ENCODE measurements around the gene NLRX1. TPM values are rescaled to one million over a fixed set of nuclear protein-coding genes. Genes with fewer than 3 reads are reported as not detected.
"Not testable (repeated sequence)": the region's sequence is repeated elsewhere in the genome, so short reads cannot be mapped to it uniquely, and the experiment has no call there.

NLRX1 gene
- total RNA-seq, 1 donor from 2014 or later: 8.9 TPM

DNA sequence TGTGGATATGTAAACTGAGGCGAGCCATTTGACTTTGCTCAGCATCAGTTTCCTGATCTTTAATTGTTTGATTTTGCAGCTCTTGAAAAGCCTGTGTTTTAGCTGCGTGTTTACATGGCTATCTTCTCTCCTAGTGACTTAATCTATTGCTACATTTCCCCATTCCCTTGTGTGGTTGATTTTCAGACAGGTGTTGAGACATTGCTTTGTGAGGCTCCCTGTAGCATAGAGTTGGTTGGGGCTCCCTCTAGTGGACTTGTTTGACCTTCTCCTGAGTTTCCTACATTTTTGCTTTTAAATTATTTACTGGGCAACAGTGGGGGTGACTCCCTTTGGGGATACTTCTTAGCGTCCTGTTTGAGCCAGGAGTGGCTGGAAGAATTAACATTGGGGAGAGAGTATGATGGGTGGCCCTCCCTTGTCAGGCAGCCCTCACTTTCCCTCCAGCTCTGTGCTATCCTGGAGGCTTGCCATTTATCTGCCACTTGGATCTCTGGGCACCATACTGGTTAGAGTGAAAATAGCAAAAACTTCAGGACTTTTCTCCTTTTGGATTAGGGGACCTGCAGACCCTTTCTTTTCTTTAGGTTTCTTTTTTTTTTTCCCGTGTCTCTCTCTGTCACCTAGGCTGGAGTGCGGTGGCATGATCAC lies 28.4 kb downstream of the NLRX1 start:
- no peaks in the 10 kb centered on the region for H3K36me3 Mint-ChIP-seq (ENCODE audit: unreplicated experiment)
- no peak overlapping the region for H3K27ac Mint-ChIP-seq (ENCODE audit: unreplicated experiment)
- no peaks in the 10 kb centered on the region for H3K9me3 Mint-ChIP-seq (ENCODE audit: unreplicated experiment)
- H3K27me3 Mint-ChIP-seq (ENCODE audit: unreplicated experiment): peaks cover 14% of the 10 kb centered on the region
- TF ChIP-seq, protein P1, sequence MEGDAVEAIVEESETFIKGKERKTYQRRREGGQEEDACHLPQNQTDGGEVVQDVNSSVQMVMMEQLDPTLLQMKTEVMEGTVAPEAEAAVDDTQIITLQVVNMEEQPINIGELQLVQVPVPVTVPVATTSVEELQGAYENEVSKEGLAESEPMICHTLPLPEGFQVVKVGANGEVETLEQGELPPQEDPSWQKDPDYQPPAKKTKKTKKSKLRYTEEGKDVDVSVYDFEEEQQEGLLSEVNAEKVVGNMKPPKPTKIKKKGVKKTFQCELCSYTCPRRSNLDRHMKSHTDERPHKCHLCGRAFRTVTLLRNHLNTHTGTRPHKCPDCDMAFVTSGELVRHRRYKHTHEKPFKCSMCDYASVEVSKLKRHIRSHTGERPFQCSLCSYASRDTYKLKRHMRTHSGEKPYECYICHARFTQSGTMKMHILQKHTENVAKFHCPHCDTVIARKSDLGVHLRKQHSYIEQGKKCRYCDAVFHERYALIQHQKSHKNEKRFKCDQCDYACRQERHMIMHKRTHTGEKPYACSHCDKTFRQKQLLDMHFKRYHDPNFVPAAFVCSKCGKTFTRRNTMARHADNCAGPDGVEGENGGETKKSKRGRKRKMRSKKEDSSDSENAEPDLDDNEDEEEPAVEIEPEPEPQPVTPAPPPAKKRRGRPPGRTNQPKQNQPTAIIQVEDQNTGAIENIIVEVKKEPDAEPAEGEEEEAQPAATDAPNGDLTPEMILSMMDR (IDR thresholded peaks at IDR 0.05): peak; percentile 88
- DNase-seq (ENCODE audit: extremely low spot score, unreplicated experiment): no peak
- H3K4me3 Mint-ChIP-seq (ENCODE audit: unreplicated experiment): no peak overlapping the region
- H3K4me1 Mint-ChIP-seq (ENCODE audit: unreplicated experiment): no peaks in the 10 kb centered on the region

DNA sequence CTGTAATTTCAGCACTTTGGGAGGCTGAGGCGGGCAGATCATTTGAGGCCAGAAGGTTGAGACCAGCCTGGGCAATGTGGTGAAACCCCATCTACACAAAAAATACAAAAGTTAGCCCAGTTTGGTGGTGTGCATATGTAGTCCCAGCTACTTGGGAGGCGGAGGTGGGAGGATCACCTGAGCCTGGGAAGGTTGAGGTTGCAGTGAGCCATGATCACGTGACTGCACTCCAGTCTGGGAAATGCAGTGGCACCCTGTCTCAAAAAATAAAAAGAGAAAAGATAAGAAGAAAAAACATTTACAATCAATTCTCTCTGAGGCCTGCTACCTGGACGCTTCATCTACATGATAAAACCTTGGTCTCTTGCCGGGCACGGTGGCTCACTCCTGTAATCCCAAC lies 30.4 kb downstream of the NLRX1 start:
- Mint-ChIP-seq H3K36me3 (ENCODE audit: unreplicated experiment) (no peaks in the 10 kb centered on the region), H3K9me3 (ENCODE audit: unreplicated experiment) (no peaks in the 10 kb centered on the region), H3K4me3 (ENCODE audit: unreplicated experiment) (no peak overlapping the region), H3K27me3 (ENCODE audit: unreplicated experiment) (peaks cover 14% of the 10 kb centered on the region), H3K27ac (ENCODE audit: unreplicated experiment) (no peak overlapping the region), H3K4me1 (ENCODE audit: unreplicated experiment) (no peaks in the 10 kb centered on the region)
- TF ChIP-seq, protein P1 (IDR thresholded peaks at IDR 0.05): no peak
- DNase-seq (ENCODE audit: extremely low spot score, unreplicated experiment): no peak

DNA sequence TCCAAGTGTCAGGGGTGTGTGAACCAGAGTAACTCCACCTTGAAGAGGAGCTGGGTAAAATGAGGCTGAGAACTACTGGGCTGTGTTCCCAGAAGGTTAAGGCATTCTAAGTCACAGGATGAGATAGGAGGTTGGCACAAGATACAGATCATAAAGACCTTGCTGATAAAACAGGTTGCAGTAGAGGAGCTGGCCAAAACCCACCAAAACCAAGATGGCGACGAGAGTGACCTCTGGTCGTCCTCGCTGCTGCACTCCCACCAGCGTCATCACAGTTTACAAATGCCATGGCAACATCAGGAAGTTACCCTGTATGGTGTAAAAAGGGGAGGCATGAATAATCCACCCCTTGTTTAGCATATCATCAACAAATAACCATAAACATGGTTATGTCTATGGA lies 32.7 kb downstream of the NLRX1 start:
- not testable (repeated sequence) for H3K36me3 Mint-ChIP-seq (ENCODE audit: unreplicated experiment); DNase-seq (ENCODE audit: extremely low spot score, unreplicated experiment); H3K9me3 Mint-ChIP-seq (ENCODE audit: unreplicated experiment); H3K4me1 Mint-ChIP-seq (ENCODE audit: unreplicated experiment); H3K27ac Mint-ChIP-seq (ENCODE audit: unreplicated experiment); H3K27me3 Mint-ChIP-seq (ENCODE audit: unreplicated experiment); H3K4me3 Mint-ChIP-seq (ENCODE audit: unreplicated experiment)

DNA sequence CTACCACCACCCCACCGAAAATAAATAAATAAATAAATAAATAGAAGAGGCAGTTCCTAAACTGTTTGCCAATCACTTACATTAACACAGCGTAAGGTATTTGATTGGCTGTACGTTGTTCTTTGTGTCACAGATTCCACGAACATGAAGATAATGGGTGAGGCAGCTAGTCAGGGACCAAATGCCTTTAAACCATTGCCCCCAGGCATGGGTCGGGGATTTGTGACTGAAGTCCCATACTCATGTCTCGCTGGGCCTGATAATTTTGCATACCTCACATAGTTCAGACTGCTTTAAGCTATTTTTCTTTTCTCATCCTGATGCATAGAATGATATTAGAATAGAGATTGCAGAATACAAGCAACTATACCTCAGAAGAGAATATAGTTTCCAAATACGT lies 34.0 kb downstream of the NLRX1 start:
- Mint-ChIP-seq H3K27ac (ENCODE audit: unreplicated experiment) (no peak overlapping the region), H3K36me3 (ENCODE audit: unreplicated experiment) (no peaks in the 10 kb centered on the region), H3K4me3 (ENCODE audit: unreplicated experiment) (no peak overlapping the region), H3K9me3 (ENCODE audit: unreplicated experiment) (no peaks in the 10 kb centered on the region), H3K27me3 (ENCODE audit: unreplicated experiment) (peaks cover 2% of the 10 kb centered on the region), H3K4me1 (ENCODE audit: unreplicated experiment) (peaks cover 11% of the 10 kb centered on the region)
- no peak for DNase-seq (ENCODE audit: extremely low spot score, unreplicated experiment)
- TF ChIP-seq, protein P1 (IDR thresholded peaks at IDR 0.05): no peak

DNA sequence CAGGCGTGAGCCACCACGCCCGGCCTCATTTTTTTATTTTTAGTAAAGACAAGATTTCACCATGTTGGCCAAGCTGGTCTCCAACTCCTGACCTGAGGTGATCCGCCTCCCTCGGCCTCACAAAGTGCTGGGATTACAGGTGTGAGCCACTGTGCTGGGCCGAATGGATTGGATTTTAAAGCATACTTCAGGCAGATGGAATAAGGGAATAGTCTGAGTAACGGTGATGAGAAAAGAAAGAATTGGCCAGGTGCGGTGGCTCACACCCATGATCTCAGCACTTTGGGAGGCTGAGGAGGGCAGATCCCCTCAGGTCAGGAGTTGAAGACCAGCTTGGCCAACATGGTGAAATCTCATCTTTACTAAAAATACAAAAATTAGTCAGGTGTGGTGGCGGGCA lies 35.5 kb downstream of the NLRX1 start:
- Mint-ChIP-seq H3K4me3 (ENCODE audit: unreplicated experiment) (no peak overlapping the region), H3K27me3 (ENCODE audit: unreplicated experiment) (peaks cover 2% of the 10 kb centered on the region), H3K27ac (ENCODE audit: unreplicated experiment) (no peak overlapping the region), H3K9me3 (ENCODE audit: unreplicated experiment) (no peaks in the 10 kb centered on the region), H3K4me1 (ENCODE audit: unreplicated experiment) (peaks cover 21% of the 10 kb centered on the region), H3K36me3 (ENCODE audit: unreplicated experiment) (no peaks in the 10 kb centered on the region)
- TF ChIP-seq, protein P1 (IDR thresholded peaks at IDR 0.05): no peak
- DNase-seq (ENCODE audit: extremely low spot score, unreplicated experiment): no peak
